HepG2 (cell line): ENCODE results near the gene PDCD1LG2.

Experiments
- POLR2AphosphoS5 ChIP-seq: IDR thresholded peaks from 2 replicates; pipeline ENCODE4 v1.6.1; 2012; ENCODE audit warnings: low read depth, low read length
- PRMT3 ChIP-seq: sonication (generic); formaldehyde crosslinking; IDR thresholded peaks from 2 replicates; pipeline ENCODE4 v1.8.1; 2022; ENCODE audit warnings: low read depth, mild to moderate bottlenecking, moderate library complexity, missing genetic modification reagents, borderline replicate concordance
- SP2 ChIP-seq: sonication (generic); formaldehyde crosslinking; IDR thresholded peaks from 2 replicates; pipeline ENCODE4 v1.5.1; 2020; ENCODE audit warnings: mild to moderate bottlenecking, missing genetic modification reagents
- ZFP36L2 ChIP-seq: sonication (generic); formaldehyde crosslinking; IDR thresholded peaks from 2 replicates; pipeline ENCODE4 v1.4.0; 2020; ENCODE audit warnings: missing genetic modification reagents
- ZNF660 ChIP-seq: sonication (generic); formaldehyde crosslinking; IDR thresholded peaks from 2 replicates; pipeline ENCODE4 v1.5.1; 2020; ENCODE audit warnings: mild to moderate bottlenecking, low read depth, missing genetic modification reagents, borderline replicate concordance
- TF ChIP-seq, protein P1 (sequence below): sonication (generic); formaldehyde crosslinking; IDR thresholded peaks from 2 replicates; pipeline ENCODE4 v1.4.0; 2020; ENCODE audit warnings: missing genetic modification reagents
- TF ChIP-seq, protein P2 (sequence below): sonication (generic); formaldehyde crosslinking; IDR thresholded peaks from 2 replicates; pipeline ENCODE4 v1.5.0; 2020; ENCODE audit warnings: missing genetic modification reagents

DNA sequence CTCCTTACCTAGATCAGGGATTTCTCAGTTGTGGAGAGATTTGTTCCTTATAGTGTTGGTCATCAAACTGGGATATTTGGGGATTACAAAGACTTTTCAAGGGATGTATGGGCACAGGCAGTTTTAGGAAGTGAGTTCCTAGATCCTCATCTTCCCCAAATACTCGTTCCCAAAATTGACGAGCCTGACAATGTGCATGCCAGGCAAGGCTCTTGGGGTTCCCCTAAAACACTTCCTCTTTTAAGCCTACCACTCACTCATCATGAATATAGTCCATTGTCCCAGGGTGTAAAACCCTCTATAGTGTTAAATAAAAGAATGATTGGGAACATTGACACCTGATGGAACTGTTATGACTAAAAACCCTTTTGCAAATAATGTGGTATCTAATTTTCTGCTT, 26.4 kb downstream of the PDCD1LG2 start:
- TF ChIP-seq, protein P1, sequence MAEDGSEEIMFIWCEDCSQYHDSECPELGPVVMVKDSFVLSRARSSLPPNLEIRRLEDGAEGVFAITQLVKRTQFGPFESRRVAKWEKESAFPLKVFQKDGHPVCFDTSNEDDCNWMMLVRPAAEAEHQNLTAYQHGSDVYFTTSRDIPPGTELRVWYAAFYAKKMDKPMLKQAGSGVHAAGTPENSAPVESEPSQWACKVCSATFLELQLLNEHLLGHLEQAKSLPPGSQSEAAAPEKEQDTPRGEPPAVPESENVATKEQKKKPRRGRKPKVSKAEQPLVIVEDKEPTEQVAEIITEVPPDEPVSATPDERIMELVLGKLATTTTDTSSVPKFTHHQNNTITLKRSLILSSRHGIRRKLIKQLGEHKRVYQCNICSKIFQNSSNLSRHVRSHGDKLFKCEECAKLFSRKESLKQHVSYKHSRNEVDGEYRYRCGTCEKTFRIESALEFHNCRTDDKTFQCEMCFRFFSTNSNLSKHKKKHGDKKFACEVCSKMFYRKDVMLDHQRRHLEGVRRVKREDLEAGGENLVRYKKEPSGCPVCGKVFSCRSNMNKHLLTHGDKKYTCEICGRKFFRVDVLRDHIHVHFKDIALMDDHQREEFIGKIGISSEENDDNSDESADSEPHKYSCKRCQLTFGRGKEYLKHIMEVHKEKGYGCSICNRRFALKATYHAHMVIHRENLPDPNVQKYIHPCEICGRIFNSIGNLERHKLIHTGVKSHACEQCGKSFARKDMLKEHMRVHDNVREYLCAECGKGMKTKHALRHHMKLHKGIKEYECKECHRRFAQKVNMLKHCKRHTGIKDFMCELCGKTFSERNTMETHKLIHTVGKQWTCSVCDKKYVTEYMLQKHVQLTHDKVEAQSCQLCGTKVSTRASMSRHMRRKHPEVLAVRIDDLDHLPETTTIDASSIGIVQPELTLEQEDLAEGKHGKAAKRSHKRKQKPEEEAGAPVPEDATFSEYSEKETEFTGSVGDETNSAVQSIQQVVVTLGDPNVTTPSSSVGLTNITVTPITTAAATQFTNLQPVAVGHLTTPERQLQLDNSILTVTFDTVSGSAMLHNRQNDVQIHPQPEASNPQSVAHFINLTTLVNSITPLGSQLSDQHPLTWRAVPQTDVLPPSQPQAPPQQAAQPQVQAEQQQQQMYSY (CRISPR knock-in tag) = no peak
- TF ChIP-seq PRMT3 (CRISPR knock-in tag) = no peak
- no peak for TF ChIP-seq ZFP36L2 (CRISPR knock-in tag)
- TF ChIP-seq ZNF660 (CRISPR knock-in tag) = no peak
- TF ChIP-seq POLR2AphosphoS5 = no peak
- TF ChIP-seq, protein P2, sequence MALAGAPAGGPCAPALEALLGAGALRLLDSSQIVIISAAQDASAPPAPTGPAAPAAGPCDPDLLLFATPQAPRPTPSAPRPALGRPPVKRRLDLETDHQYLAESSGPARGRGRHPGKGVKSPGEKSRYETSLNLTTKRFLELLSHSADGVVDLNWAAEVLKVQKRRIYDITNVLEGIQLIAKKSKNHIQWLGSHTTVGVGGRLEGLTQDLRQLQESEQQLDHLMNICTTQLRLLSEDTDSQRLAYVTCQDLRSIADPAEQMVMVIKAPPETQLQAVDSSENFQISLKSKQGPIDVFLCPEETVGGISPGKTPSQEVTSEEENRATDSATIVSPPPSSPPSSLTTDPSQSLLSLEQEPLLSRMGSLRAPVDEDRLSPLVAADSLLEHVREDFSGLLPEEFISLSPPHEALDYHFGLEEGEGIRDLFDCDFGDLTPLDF = no peak
- no peak for TF ChIP-seq SP2
